ENCODE data around the gene TCFL5.

GRCh38 chr20:62899633-62900051 is 38.0 kb upstream of the TCFL5 start:
- TF ChIP-seq CTCF (IDR thresholded peaks at IDR 0.05; ENCODE audit: insufficient read depth, low read depth, low read length) (no peak), EZH2 (IDR thresholded peaks at IDR 0.05; ENCODE audit: insufficient read depth, low read length) (no peak)
